ENCODE data around the gene MEAF6. TPM values are rescaled to one million over a fixed set of nuclear protein-coding genes. Genes with fewer than 3 reads are reported as not detected.
A peak's percentile ranks its signal among the peaks of the same experiment; 100 is the strongest.

The MEAF6 gene
- total RNA-seq, 2 donors from 2014 or later, result 50.4 to 51.7 TPM

DNA sequence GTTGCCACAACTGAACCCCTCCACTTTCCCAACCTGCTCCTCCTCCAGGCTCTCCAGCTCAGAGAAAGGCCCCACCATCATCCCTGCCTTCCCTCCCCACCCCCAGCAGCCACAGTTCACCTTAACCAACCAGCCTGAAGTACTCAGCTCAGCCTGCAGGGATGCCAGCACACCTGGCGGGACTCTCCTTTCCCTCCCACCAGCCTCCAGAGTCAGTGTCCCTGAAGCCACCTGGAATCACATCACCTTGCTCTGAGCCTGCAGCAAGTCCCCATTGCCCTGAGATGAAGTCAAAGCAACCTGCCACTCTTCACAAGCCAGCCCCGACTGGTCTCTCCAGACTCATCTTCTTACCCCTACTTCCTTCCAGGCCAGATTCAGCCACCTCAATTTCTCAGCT, 66.4 kb downstream of the MEAF6 start:
- WGBS, 2 experiments (ENCODE audit: insufficient coverage in 1 of 2, insufficient read length in 1 of 2), result 65% methylated on average over 2 of the region's 2 CpGs; no CpG with 5 or more reads in 1 of the 2 experiments
- peaks cover 13% of the 10 kb centered on the region for H3K4me1 Mint-ChIP-seq
- H3K36me3 ChIP-seq (ENCODE audit: control insufficient read depth, insufficient read depth, low read length), result no peaks in the 10 kb centered on the region
- TF ChIP-seq, protein P1, sequence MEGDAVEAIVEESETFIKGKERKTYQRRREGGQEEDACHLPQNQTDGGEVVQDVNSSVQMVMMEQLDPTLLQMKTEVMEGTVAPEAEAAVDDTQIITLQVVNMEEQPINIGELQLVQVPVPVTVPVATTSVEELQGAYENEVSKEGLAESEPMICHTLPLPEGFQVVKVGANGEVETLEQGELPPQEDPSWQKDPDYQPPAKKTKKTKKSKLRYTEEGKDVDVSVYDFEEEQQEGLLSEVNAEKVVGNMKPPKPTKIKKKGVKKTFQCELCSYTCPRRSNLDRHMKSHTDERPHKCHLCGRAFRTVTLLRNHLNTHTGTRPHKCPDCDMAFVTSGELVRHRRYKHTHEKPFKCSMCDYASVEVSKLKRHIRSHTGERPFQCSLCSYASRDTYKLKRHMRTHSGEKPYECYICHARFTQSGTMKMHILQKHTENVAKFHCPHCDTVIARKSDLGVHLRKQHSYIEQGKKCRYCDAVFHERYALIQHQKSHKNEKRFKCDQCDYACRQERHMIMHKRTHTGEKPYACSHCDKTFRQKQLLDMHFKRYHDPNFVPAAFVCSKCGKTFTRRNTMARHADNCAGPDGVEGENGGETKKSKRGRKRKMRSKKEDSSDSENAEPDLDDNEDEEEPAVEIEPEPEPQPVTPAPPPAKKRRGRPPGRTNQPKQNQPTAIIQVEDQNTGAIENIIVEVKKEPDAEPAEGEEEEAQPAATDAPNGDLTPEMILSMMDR (conservative IDR thresholded peaks at IDR 0.05), result peak; percentile 61
- peak; percentile 80 for DNase-seq
- H3K27ac Mint-ChIP-seq, result no peak overlapping the region
- H3K9me3 Mint-ChIP-seq, result no peaks in the 10 kb centered on the region
- no peaks in the 10 kb centered on the region for H3K36me3 Mint-ChIP-seq (ENCODE audit: low read depth)
- H3K9ac ChIP-seq (ENCODE audit: extremely low read depth, low read length, poor library complexity, severe bottlenecking), result no peak overlapping the region
- no peaks in the 10 kb centered on the region for H3K27me3 ChIP-seq (ENCODE audit: control insufficient read depth, insufficient read depth, low read length, poor library complexity, severe bottlenecking)
- no peaks in the 10 kb centered on the region for H3K4me1 ChIP-seq (ENCODE audit: control insufficient read depth, insufficient read depth, low read length)
- H3K27ac ChIP-seq (ENCODE audit: low read depth, low read length), result no peak overlapping the region
- H3K27me3 Mint-ChIP-seq (ENCODE audit: insufficient read depth), result peaks cover 26% of the 10 kb centered on the region
- H3K9me3 ChIP-seq (ENCODE audit: control insufficient read depth, low read length), result no peaks in the 10 kb centered on the region
- H3K4me3 ChIP-seq (ENCODE audit: low read length), result no peak overlapping the region
- no peak overlapping the region for H3K4me3 Mint-ChIP-seq

- 88 to 90% methylated on average over 3 to 6 of the region's 6 CpGs for WGBS, 2 experiments (ENCODE audit: insufficient coverage in 1 of 2, insufficient read length in 1 of 2)
- TF ChIP-seq, protein P1 (conservative IDR thresholded peaks at IDR 0.05), result no peak
- H3K4me3 Mint-ChIP-seq, result no peak overlapping the region
These were observed 67.7 kb downstream of the MEAF6 start for GRCh38 chr1:37446874-37447273.

DNA sequence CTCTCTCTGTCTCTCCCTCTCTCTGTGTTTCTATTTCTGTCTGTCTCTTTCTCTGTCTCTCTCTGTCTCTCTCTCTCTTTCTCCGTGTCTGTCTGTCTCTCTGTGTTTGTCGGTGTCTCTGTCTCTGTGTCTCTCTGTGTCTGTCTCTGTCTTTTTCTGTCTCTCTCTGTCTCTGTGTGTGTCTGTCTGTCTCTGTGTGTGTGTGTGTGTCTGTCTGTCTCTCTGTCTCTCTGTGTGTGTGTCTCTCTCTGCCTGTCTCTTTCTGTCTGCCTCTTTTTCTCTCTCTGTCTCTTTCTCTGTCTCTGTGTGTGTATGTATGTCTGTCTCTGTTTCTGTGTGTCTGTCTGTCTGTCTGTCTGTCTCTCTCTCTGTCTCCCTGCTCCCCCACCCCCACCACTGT, 71.9 kb downstream of the MEAF6 start:
- peaks cover 35% of the 10 kb centered on the region for H3K27me3 Mint-ChIP-seq (ENCODE audit: insufficient read depth)
- H3K27me3 ChIP-seq (ENCODE audit: control insufficient read depth, insufficient read depth, low read length, poor library complexity, severe bottlenecking), result peaks cover 8% of the 10 kb centered on the region
- H3K4me3 Mint-ChIP-seq, result no peak overlapping the region
- H3K36me3 Mint-ChIP-seq (ENCODE audit: low read depth), result no peaks in the 10 kb centered on the region
- H3K27ac Mint-ChIP-seq, result no peak overlapping the region
- peaks cover under 1% of the 10 kb centered on the region for H3K4me1 ChIP-seq (ENCODE audit: control insufficient read depth, insufficient read depth, low read length)
- no peaks in the 10 kb centered on the region for H3K9me3 Mint-ChIP-seq
- no peak overlapping the region for H3K4me3 ChIP-seq (ENCODE audit: low read length)
- WGBS, 2 experiments (ENCODE audit: insufficient coverage in 1 of 2, insufficient read length in 1 of 2), result 72 to 81% methylated on average over 2 of the region's 2 CpGs
- no peak for DNase-seq
- H3K36me3 ChIP-seq (ENCODE audit: control insufficient read depth, insufficient read depth, low read length), result no peaks in the 10 kb centered on the region
- TF ChIP-seq, protein P1 (conservative IDR thresholded peaks at IDR 0.05), result no peak
- H3K4me1 Mint-ChIP-seq, result peaks cover 20% of the 10 kb centered on the region
- no peak overlapping the region for H3K9ac ChIP-seq (ENCODE audit: extremely low read depth, low read length, poor library complexity, severe bottlenecking)
- no peak overlapping the region for H3K27ac ChIP-seq (ENCODE audit: low read depth, low read length)
- no peaks in the 10 kb centered on the region for H3K9me3 ChIP-seq (ENCODE audit: control insufficient read depth, low read length)

More at GRCh38 chr1:37446874-37447273, 67.7 kb downstream of the MEAF6 start:
- Mint-ChIP-seq H3K9me3 (no peaks in the 10 kb centered on the region), H3K27ac (no peak overlapping the region), H3K4me1 (peaks cover 9% of the 10 kb centered on the region), H3K36me3 (ENCODE audit: low read depth) (no peaks in the 10 kb centered on the region), H3K27me3 (ENCODE audit: insufficient read depth) (peaks cover 39% of the 10 kb centered on the region)
- H3K4me1 ChIP-seq (ENCODE audit: control insufficient read depth, insufficient read depth, low read length), result no peaks in the 10 kb centered on the region
- no peak overlapping the region for H3K4me3 ChIP-seq (ENCODE audit: low read length)
- DNase-seq, result no peak
- no peak overlapping the region for H3K9ac ChIP-seq (ENCODE audit: extremely low read depth, low read length, poor library complexity, severe bottlenecking)
- H3K9me3 ChIP-seq (ENCODE audit: control insufficient read depth, low read length), result no peaks in the 10 kb centered on the region
- peaks cover 8% of the 10 kb centered on the region for H3K27me3 ChIP-seq (ENCODE audit: control insufficient read depth, insufficient read depth, low read length, poor library complexity, severe bottlenecking)
- no peaks in the 10 kb centered on the region for H3K36me3 ChIP-seq (ENCODE audit: control insufficient read depth, insufficient read depth, low read length)
- no peak overlapping the region for H3K27ac ChIP-seq (ENCODE audit: low read depth, low read length)

Small RNAs within 50 kb of the gene (microRNA-seq; reads per million reads assigned to microRNA genes)
- gene MIR5581 (ENCODE audit: borderline microRNAs expressed) (not detected), gene MIR6732 (ENCODE audit: borderline microRNAs expressed) (not detected)

Other genes with a start within 250 kb of the MEAF6 start
- gene ZC3H12A, start 40.2 kb downstream of the MEAF6 start, total RNA-seq, result 1 to 10 TPM; 5.5 to 5.8 TPM
- gene SNIP1, start 39.5 kb upstream of the MEAF6 start, total RNA-seq, result 10 to 100 TPM; 20.2 TPM
- 10 to 100 TPM; 31.5 to 39.5 TPM for gene DNALI1, start 42.2 kb upstream of the MEAF6 start, total RNA-seq
- gene GNL2, start 81.2 kb upstream of the MEAF6 start, total RNA-seq, result 10 to 100 TPM; 70.7 to 80.9 TPM
- not detected for gene RSPO1, start 120.1 kb upstream of the MEAF6 start, total RNA-seq
- gene CDCA8, start 177.8 kb upstream of the MEAF6 start, total RNA-seq, result 10 to 100 TPM; 27.7 to 49.7 TPM

Data from endodermal cell (in vitro differentiated cells).